H1 (cell line): ENCODE results near the gene PDP2. TPM values are rescaled to one million over a fixed set of nuclear protein-coding genes. Genes with fewer than 3 reads are reported as not detected.

Experiments used
- CTCF ChIA-PET: fragments of 300-600 bp; sonication (Branson Sonifier 250); formaldehyde crosslinking; loops from one replicate; lab custom pipeline; 2021; ENCODE audit not compliant: partially characterized antibody; lab: Charles Lee
- POLR2A ChIA-PET: fragments of 300-600 bp; sonication (Branson Sonifier 250); formaldehyde crosslinking; loops from one replicate; lab custom pipeline; 2021; ENCODE audit warnings: inconsistent platforms; ENCODE audit not compliant: partially characterized antibody; lab: Charles Lee
- DNase-seq, 2 experiments: peaks; one replicate each; pipeline versions ENCODE4 v3.0.0 to v3.0.0-alpha.2; 2010 to 2022; ENCODE audit warnings: low spot score in 2 of 2, low read depth in 1 of 2, mixed read lengths in 1 of 2
- FAIRE-seq: peaks from 2 replicates; lab custom pipeline; 2011; peaks lifted over from hg19 to GRCh38; lab: Jason Lieb, UNC
- H2AFZ ChIP-seq: 2 replicates; pipeline ENCODE4 v1.8.1; 2012; ENCODE audit warnings: low read length, inconsistent platforms
- H2AK5ac ChIP-seq: 2 replicates; pipeline ENCODE4 v1.6.1; 2013; ENCODE audit warnings: low read depth, low read length
- H2BK120ac ChIP-seq: replicated peaks from 2 replicates; pipeline ENCODE3; 2013; ENCODE audit warnings: low read depth, low read length, inconsistent platforms
- H2BK12ac ChIP-seq: 2 replicates; pipeline ENCODE4 v1.6.1; 2013; ENCODE audit warnings: low read depth, low read length
- H2BK15ac ChIP-seq: 2 replicates; pipeline ENCODE4 v1.6.1; 2013; ENCODE audit warnings: low read length
- H2BK20ac ChIP-seq: 2 replicates; pipeline ENCODE4 v1.6.1; 2013; ENCODE audit warnings: low read length
- H2BK5ac ChIP-seq: 2 replicates; pipeline ENCODE4 v1.6.1; 2013; ENCODE audit warnings: low read depth, low read length
- H3K14ac ChIP-seq: 2 replicates; pipeline ENCODE4 v1.6.1; 2013; ENCODE audit warnings: inconsistent platforms; ENCODE audit not compliant: insufficient read length
- H3K18ac ChIP-seq: 2 replicates; pipeline ENCODE4 v1.6.1; 2013; ENCODE audit warnings: low read length; ENCODE audit errors: extremely low read depth
- H3K23ac ChIP-seq: 2 replicates; pipeline ENCODE4 v1.6.1; 2013; ENCODE audit warnings: inconsistent platforms; ENCODE audit not compliant: insufficient read length
- H3K23me2 ChIP-seq: 2 replicates; pipeline ENCODE4 v1.6.1; 2013; ENCODE audit warnings: low read depth, low read length
- H3K27ac ChIP-seq: 2 replicates; pipeline ENCODE4 v1.6.1; 2011; ENCODE audit warnings: low read depth, low read length, inconsistent platforms
- H3K27me3 ChIP-seq, 4 experiments: replicated peaks in 1 of 4; 1 replicate in 1 of 4; 2 replicates in 3 of 4; pipeline versions ENCODE4 v1.6.1 to v1.8.1; 2011 to 2013; ENCODE audit warnings: low read length in 3 of 4, mild to moderate bottlenecking in 3 of 4, inconsistent platforms in 2 of 4, mixed read lengths in 2 of 4, moderate library complexity in 1 of 4; ENCODE audit not compliant: control insufficient read depth in 3 of 4, insufficient read depth in 3 of 4; ENCODE audit errors: extremely low read depth in 1 of 4
- H3K36me3 ChIP-seq, 4 experiments: 2 replicates each; pipeline versions ENCODE4 v1.6.1 to v1.8.1; 2011 to 2013; ENCODE audit warnings: mild to moderate bottlenecking in 4 of 4, low read length in 3 of 4, moderate library complexity in 2 of 4, control low read depth in 1 of 4, inconsistent platforms in 1 of 4; ENCODE audit not compliant: insufficient read depth in 4 of 4, control insufficient read depth in 2 of 4
- H3K4ac ChIP-seq: replicated peaks from 2 replicates; pipeline ENCODE3; 2013; ENCODE audit warnings: low read length, low read depth, mixed read lengths, inconsistent platforms; ENCODE audit not compliant: insufficient read length
- H3K4me1 ChIP-seq, 4 experiments: replicated peaks in 1 of 4; 1 replicate in 1 of 4; 2 replicates in 3 of 4; pipeline versions ENCODE4 v1.6.1 to v1.8.1; 2011 to 2013; ENCODE audit warnings: low read length in 3 of 4, inconsistent platforms in 2 of 4, mixed read lengths in 1 of 4; ENCODE audit not compliant: insufficient read depth in 4 of 4, control insufficient read depth in 3 of 4
- H3K4me2 ChIP-seq, 2 experiments: 2 replicates each; pipeline versions ENCODE4 v1.6.1 to v1.8.1; 2011 to 2013; ENCODE audit warnings: low read depth in 2 of 2, low read length in 2 of 2, control low read depth in 1 of 2, inconsistent platforms in 1 of 2, mild to moderate bottlenecking in 1 of 2; ENCODE audit not compliant: insufficient read depth in 1 of 2
- H3K4me3 ChIP-seq, 4 experiments: fragments of 200-600, 300-600 bp in 1 of 4; sonication (generic), shearing (Covaris generic), sonication (Bioruptor Twin) in 1 of 4; 2 replicates each; pipeline versions ENCODE4 v1.5.1 to v1.8.1; 2011 to 2016; ENCODE audit warnings: low read length in 4 of 4, low read depth in 3 of 4, control low read depth in 2 of 4, inconsistent platforms in 2 of 4, mild to moderate bottlenecking in 2 of 4, mixed read lengths in 1 of 4, moderate library complexity in 1 of 4; ENCODE audit not compliant: insufficient read depth in 2 of 4; ENCODE audit errors: extremely low read depth in 1 of 4
- H3K56ac ChIP-seq: replicated peaks from 2 replicates; pipeline ENCODE3; 2013; ENCODE audit warnings: low read depth, mild to moderate bottlenecking, mixed read lengths, low read length, inconsistent platforms; ENCODE audit not compliant: insufficient read length
- H3K79me1 ChIP-seq: 2 replicates; pipeline ENCODE4 v1.6.1; 2013; ENCODE audit warnings: low read depth, low read length, control low read depth
- H3K79me2 ChIP-seq, 2 experiments: 2 replicates each; pipeline versions ENCODE4 v1.6.1 to v1.8.1; 2012 to 2013; ENCODE audit warnings: low read length in 2 of 2, mild to moderate bottlenecking in 2 of 2, inconsistent platforms in 1 of 2; ENCODE audit not compliant: insufficient read depth in 2 of 2, control insufficient read depth in 1 of 2
- H3K9ac ChIP-seq, 4 experiments: replicated peaks in 1 of 4; 1 replicate in 1 of 4; 2 replicates in 3 of 4; pipeline versions ENCODE4 v1.6.1 to v1.8.1; 2011 to 2013; ENCODE audit warnings: low read depth in 3 of 4, low read length in 3 of 4, control low read depth in 2 of 4, mild to moderate bottlenecking in 2 of 4, moderate library complexity in 2 of 4, inconsistent platforms in 1 of 4; ENCODE audit errors: extremely low read depth in 1 of 4
- H3K9me3 ChIP-seq, 2 experiments: 2 replicates each; pipeline versions ENCODE4 v1.6.1 to v1.8.1; 2012 to 2013; ENCODE audit warnings: mild to moderate bottlenecking in 2 of 2, moderate library complexity in 2 of 2, control low read depth in 1 of 2, inconsistent platforms in 1 of 2, low read depth in 1 of 2, low read length in 1 of 2, mixed read lengths in 1 of 2; ENCODE audit not compliant: insufficient read depth in 2 of 2
- H4K20me1 ChIP-seq, 2 experiments: replicated peaks in 1 of 2; 2 replicates each; pipeline versions ENCODE3 to v1.8.1; 2011 to 2013; ENCODE audit warnings: inconsistent platforms in 2 of 2, low read length in 2 of 2, mild to moderate bottlenecking in 1 of 2; ENCODE audit not compliant: insufficient read depth in 2 of 2, control insufficient read depth in 1 of 2
- H4K5ac ChIP-seq: 2 replicates; pipeline ENCODE4 v1.6.1; 2013; ENCODE audit warnings: low read length, low read depth, mixed read lengths, inconsistent platforms; ENCODE audit not compliant: insufficient read length
- H4K8ac ChIP-seq: 2 replicates; pipeline ENCODE4 v1.8.0; 2013; ENCODE audit warnings: mild to moderate bottlenecking, moderate library complexity, low read length, inconsistent platforms; ENCODE audit not compliant: insufficient read depth; ENCODE audit errors: extremely low read depth
- H4K91ac ChIP-seq: replicated peaks from 2 replicates; pipeline ENCODE3; 2013; ENCODE audit warnings: low read length, mixed read lengths, inconsistent platforms; ENCODE audit not compliant: insufficient read length
- CHD2 ChIP-seq: IDR thresholded peaks from 2 replicates; pipeline ENCODE4 v1.6.1; 2012; ENCODE audit warnings: low read length, improper control_type of control experiment
- HDAC2 ChIP-seq, 2 experiments: fragments of 300-600 bp in 1 of 2; sonication (generic) in 1 of 2; IDR thresholded peaks; 2 replicates each; pipeline ENCODE4 v1.6.1; 2011 to 2012; ENCODE audit warnings: low read depth in 2 of 2, low read length in 2 of 2, mild to moderate bottlenecking in 2 of 2, moderate library complexity in 2 of 2, borderline replicate concordance in 1 of 2, inconsistent platforms in 1 of 2
- JUND ChIP-seq: IDR thresholded peaks from 2 replicates; pipeline ENCODE4 v1.6.1; 2011; ENCODE audit warnings: mild to moderate bottlenecking, improper control_type of control experiment, low read length
- KDM1A ChIP-seq: fragments of 200-600, 300-600 bp; sonication (generic); IDR thresholded peaks from 2 replicates; pipeline ENCODE4 v1.7.1; 2016; ENCODE audit warnings: mild to moderate bottlenecking, low read length, borderline replicate concordance
- MAFK ChIP-seq: IDR thresholded peaks from 2 replicates; pipeline ENCODE4 v1.6.1; 2012; ENCODE audit warnings: low read depth, mild to moderate bottlenecking, improper control_type of control experiment, low read length
- POLR2AphosphoS5 ChIP-seq: IDR thresholded peaks from 2 replicates; pipeline ENCODE4 v1.6.1; 2011; ENCODE audit warnings: low read depth, low read length
- SAP30 ChIP-seq: fragments of 300-600 bp; sonication (generic); IDR thresholded peaks from 2 replicates; pipeline ENCODE4 v1.7.1; 2012; ENCODE audit warnings: low read length, moderate library complexity, mild to moderate bottlenecking, inconsistent platforms; ENCODE audit not compliant: insufficient read depth, insufficient replicate concordance
- WGBS, 2 experiments: shearing (Covaris generic) in 1 of 2; methylation state at CpG; one replicate each; pipeline versions ENCODE4 v1.1.6 to v1.1.7; 2013 to 2015; ENCODE audit warnings: low lambda C conversion rate in 2 of 2, mixed read lengths in 2 of 2, inconsistent platforms in 1 of 2, low coverage in 1 of 2, missing lambda C conversion rate in 1 of 2; ENCODE audit not compliant: insufficient replicate concordance in 2 of 2, insufficient coverage in 1 of 2, insufficient read length in 1 of 2; ENCODE audit errors: extremely low coverage in 1 of 2, missing lambda C conversion rate in 1 of 2; 5-methylcytosine and 5-hydroxymethylcytosine counted together
- polyA plus RNA-seq, 7 experiments: library from polyadenylated mRNA; depleted of rRNA in 3 of 7; stranded (reverse) in 5 of 7; unstranded in 2 of 7; fragments of >200 nt in 5 of 7; fragments of 200-250 nt in 2 of 7; gene quantifications; 1 replicate in 5 of 7; 2 replicates in 1 of 7; 4 replicates in 1 of 7; pipeline versions ENCODE4 v1.2.1 to v1.2.3, GENCODE V29; 2011 to 2013; ENCODE audit warnings: missing spikeins in 2 of 7, mixed read lengths in 2 of 7
- total RNA-seq: library from RNA; stranded (reverse); fragmentation: NEBNext Ultra II Directional; extraction: Animal tissue kit (Norgen Biotek cat#: 25700); gene quantifications from 2 replicates; pipeline ENCODE4 v1.2.1, GENCODE V29; 2021
- TF ChIP-seq, protein P1 (sequence below), 3 experiments: IDR thresholded peaks; 1 replicate in 2 of 3; 2 replicates in 1 of 3; pipeline versions ENCODE4 v1.5.1 to v1.6.1; 2011; ENCODE audit warnings: low read length in 3 of 3, mild to moderate bottlenecking in 3 of 3, inconsistent platforms in 2 of 3, low read depth in 1 of 3, moderate library complexity in 1 of 3; ENCODE audit not compliant: insufficient read depth in 1 of 3; ENCODE audit errors: control extremely low read depth in 1 of 3
- TF ChIP-seq, protein P2 (sequence below): IDR thresholded peaks from 2 replicates; pipeline ENCODE4 v1.6.1; 2012; ENCODE audit warnings: low read length, inconsistent platforms

The PDP2 gene
- total and polyA plus RNA-seq, 2 of the 8 experiments (the other 6 are each of a cell fraction or from before 2014, with no cell fraction given): 11.7 to 36.5 TPM

DNA sequence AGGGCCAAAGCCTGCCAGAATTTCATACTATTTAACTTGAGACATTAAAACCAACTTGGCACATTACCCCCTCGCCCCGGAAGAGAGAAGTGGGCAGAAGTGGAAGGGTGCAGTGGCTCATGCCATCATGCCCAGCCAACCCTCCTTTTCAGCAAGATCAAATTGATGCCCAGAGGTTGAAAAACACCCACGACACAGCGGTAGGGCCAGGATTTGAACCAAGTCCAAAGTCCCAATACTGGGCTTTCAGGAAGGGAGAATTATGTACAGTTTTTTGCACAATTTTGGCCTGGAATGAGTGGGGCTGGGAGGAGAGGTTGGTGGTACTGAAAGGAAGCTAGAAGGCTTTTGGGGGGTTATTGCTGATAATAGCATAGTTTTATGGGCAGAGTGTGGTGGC, 11.0 kb downstream of the PDP2 start:
- Histone ChIP-seq H4K20me1 (peaks cover 9 to 17% of the 10 kb centered on the region in 2 experiments), H2BK5ac (no peak overlapping the region), H3K9ac (no peak overlapping the region), H3K79me2 (no peaks in the 10 kb centered on the region; a peak in 1 of 4 replicates), H3K27me3 (no peaks in the 10 kb centered on the region; a peak in 1 of 7 replicates), H3K18ac (no peak overlapping the region), H4K5ac (no peak overlapping the region), H3K36me3 (peaks cover 0 to 10% (median 7%) of the 10 kb centered on the region in 4 experiments; a peak in 4 of 8 replicates), H4K91ac (no peak overlapping the region), H2BK15ac (no peak overlapping the region), H2AFZ (no peak overlapping the region), H3K4me3 (no peak overlapping the region), H3K4ac (no peak overlapping the region), H2BK20ac (no peak overlapping the region), H2AK5ac (no peak overlapping the region), H3K14ac (no peak overlapping the region), H4K8ac (no peak overlapping the region), H3K23me2 (no peaks in the 10 kb centered on the region), H3K9me3 (no peaks in the 10 kb centered on the region), H3K56ac (no peak overlapping the region), H3K27ac (no peak overlapping the region), H2BK120ac (no peak overlapping the region), H3K4me2 (no peak overlapping the region), H3K79me1 (no peaks in the 10 kb centered on the region), H3K23ac (no peak overlapping the region), H2BK12ac (no peak overlapping the region), H3K4me1 (no peaks in the 10 kb centered on the region)
- WGBS, 2 experiments: 94% methylated on average over 4 of the region's 4 CpGs; no CpG with 5 or more reads in 1 of the 2 experiments
- FAIRE-seq (no peak), DNase-seq (no peak)
- ChIA-PET POLR2A (interaction anchor here (2.4 kb wide), 1 partner anchor 11 kb away, joined by 12 read pairs; the partner anchor contains the start of gene PDP2), CTCF (interaction anchor here (1.1 to 42.0 kb wide), 5 partner anchors 11 to 261 kb away, joined by 3 to 1009 read pairs (median 6); partner anchors contain the start of genes CDH16, PDP2 and RRAD)
- TF ChIP-seq HDAC2 (IDR thresholded peaks at IDR 0.05; ENCODE audit: borderline replicate concordance in 1 of 2, low read depth in 2 of 2, low read length in 2 of 2) (no peak), SAP30 (no peak), MAFK (no peak), CHD2 (no peak), KDM1A (no peak), JUND (no peak), POLR2AphosphoS5 (no peak)
- TF ChIP-seq, protein P1, sequence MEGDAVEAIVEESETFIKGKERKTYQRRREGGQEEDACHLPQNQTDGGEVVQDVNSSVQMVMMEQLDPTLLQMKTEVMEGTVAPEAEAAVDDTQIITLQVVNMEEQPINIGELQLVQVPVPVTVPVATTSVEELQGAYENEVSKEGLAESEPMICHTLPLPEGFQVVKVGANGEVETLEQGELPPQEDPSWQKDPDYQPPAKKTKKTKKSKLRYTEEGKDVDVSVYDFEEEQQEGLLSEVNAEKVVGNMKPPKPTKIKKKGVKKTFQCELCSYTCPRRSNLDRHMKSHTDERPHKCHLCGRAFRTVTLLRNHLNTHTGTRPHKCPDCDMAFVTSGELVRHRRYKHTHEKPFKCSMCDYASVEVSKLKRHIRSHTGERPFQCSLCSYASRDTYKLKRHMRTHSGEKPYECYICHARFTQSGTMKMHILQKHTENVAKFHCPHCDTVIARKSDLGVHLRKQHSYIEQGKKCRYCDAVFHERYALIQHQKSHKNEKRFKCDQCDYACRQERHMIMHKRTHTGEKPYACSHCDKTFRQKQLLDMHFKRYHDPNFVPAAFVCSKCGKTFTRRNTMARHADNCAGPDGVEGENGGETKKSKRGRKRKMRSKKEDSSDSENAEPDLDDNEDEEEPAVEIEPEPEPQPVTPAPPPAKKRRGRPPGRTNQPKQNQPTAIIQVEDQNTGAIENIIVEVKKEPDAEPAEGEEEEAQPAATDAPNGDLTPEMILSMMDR (IDR thresholded peaks at IDR 0.05; ENCODE audit: control extremely low read depth in 1 of 3, insufficient read depth in 1 of 3, low read depth in 1 of 3, low read length in 3 of 3): no peak
- TF ChIP-seq, protein P2, sequence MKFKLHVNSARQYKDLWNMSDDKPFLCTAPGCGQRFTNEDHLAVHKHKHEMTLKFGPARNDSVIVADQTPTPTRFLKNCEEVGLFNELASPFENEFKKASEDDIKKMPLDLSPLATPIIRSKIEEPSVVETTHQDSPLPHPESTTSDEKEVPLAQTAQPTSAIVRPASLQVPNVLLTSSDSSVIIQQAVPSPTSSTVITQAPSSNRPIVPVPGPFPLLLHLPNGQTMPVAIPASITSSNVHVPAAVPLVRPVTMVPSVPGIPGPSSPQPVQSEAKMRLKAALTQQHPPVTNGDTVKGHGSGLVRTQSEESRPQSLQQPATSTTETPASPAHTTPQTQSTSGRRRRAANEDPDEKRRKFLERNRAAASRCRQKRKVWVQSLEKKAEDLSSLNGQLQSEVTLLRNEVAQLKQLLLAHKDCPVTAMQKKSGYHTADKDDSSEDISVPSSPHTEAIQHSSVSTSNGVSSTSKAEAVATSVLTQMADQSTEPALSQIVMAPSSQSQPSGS: no peak
